ENCODE data around the gene CTH.

CTH gene

DNA sequence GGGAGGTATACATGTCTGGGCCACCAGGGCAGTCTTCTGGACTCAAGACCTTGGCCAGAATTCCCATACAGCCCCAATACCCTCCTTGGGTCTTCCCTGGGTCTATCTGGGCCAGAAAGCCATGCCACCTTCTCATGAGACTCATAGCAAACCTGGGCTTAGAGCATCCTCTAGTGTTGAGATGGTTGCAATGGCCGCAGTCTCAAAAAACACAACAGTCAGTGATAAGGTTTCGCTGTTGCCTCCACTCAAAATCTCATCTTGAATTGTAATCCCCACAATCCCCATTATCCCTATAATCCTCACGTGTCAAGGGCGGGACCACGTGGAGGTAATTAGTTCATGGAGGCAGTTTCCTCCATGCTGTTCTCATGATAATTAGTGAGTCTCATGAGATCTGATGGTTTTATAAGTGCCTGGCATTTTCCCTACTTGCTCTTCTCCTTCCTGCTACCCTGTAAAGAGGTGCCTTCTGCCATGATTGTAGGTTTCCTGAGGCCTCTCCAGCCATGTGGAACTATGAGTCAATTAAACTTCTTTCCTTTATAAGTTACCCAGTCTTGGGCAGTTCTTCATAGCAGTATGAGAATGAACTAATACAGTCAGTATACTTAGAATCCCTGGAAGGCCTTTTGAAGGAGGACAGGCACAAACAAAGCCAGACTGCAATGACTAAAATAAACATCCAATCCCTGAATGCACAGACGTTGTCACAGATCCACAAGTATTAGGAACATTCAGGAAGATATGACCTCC, 77.0 kb downstream of the CTH start:
- DNase-seq (ENCODE audit: extremely low read depth, insufficient read length): no peak
- Histone ChIP-seq H3K4me3 (replicated peaks; ENCODE audit: low read depth, low read length) (no peak overlapping the region), H3K36me3 (ENCODE audit: control insufficient read depth, insufficient read depth, low read length) (no peaks in the 10 kb centered on the region), H3K27me3 (replicated peaks; ENCODE audit: control insufficient read depth, insufficient read depth, low read length) (no peaks in the 10 kb centered on the region)
- peak; percentile 92 for TF ChIP-seq CTCF (IDR thresholded peaks at IDR 0.05; ENCODE audit: insufficient read depth, low read length, poor library complexity, severe bottlenecking)
